Esophagus muscularis mucosa (tissue), 4 donors: Measurements from ENCODE around the gene PPM1F.

Experiments
- CTCF ChIP-seq, 3 experiments: fragments of 200-600 bp in 2 of 3; fragments of 450-650 bp in 1 of 3; sonication (generic) in 2 of 3; IDR thresholded peaks; one replicate each; pipeline ENCODE4 v1.5.1; 2017 to 2019; ENCODE audit warnings: antibody characterized with exemption in 3 of 3, mild to moderate bottlenecking in 2 of 3, moderate library complexity in 1 of 3
- EP300 ChIP-seq: sonication (generic); formaldehyde crosslinking; IDR thresholded peaks from one replicate; pipeline ENCODE4 v1.6.1; 2017; ENCODE audit warnings: antibody characterized with exemption
- POLR2A ChIP-seq: fragments of 450-650 bp; IDR thresholded peaks from one replicate; pipeline ENCODE4 v1.6.1; 2017; ENCODE audit warnings: antibody characterized with exemption, moderate library complexity, mild to moderate bottlenecking, low read depth
- POLR2AphosphoS5 ChIP-seq, 2 donors: sonication (generic); formaldehyde crosslinking; IDR thresholded peaks; one replicate each; pipeline ENCODE4 v1.6.1; 2017; ENCODE audit warnings: antibody characterized with exemption in 2 of 2

- no peak for TF ChIP-seq EP300
- no peak for TF ChIP-seq POLR2AphosphoS5 (IDR thresholded peaks at IDR 0.05)
- TF ChIP-seq CTCF (IDR thresholded peaks at IDR 0.05), result no peak
- TF ChIP-seq POLR2A, result no peak
Observed at GRCh38 chr22:21929253-21929652, 23.4 kb downstream of the PPM1F start.
